ENCODE measurements around the gene NT5C3B. TPM values are rescaled to one million over a fixed set of nuclear protein-coding genes. Genes with fewer than 3 reads are reported as not detected.

Gene NT5C3B
- total and polyA plus RNA-seq, 2 experiments from 2014 or later = 47.7 to 87.8 TPM

DNA sequence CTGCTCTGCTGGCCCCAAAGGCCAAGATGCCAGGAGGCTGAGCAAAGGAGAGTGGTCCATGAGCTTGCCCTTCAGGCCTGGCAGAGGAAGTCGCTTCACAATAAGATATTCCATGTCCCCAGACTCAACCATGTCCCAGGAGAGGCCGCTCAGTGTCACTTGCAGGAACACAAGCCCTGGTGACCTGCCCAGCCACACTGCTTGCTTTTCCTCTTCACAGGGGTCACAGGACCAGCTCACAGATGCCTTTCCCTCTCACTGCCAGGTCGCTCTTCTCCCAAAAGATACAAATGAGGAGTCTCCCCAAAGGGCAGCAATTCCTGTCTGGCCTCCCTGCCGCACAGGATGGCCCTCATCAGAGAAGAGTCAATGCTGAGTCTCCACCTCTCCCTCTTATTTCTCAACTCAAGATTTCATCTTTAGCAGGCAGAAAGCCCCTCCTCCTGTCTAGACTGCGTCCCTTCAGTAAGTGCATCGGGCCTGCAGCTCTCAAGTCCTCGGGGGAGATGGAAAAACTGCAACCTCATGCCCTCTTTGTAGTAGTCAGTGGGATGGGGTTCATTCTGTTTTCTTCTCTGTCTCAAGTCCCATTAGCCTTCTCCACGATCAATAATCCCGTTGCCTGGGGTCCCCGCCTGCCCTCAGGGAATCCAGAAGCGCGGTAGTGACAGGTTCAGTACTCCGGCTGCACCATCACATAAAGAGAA lies 54.5 kb downstream of the NT5C3B start:
- no peak overlapping the region for H2AFZ ChIP-seq
- H3K36me3 ChIP-seq (replicated peaks; ENCODE audit: insufficient read depth, low read depth) = no peaks in the 10 kb centered on the region
- H3K4me3 ChIP-seq = no peak overlapping the region
- peaks cover 91% of the 10 kb centered on the region for H3K79me2 ChIP-seq
- DNase-seq (ENCODE audit: low spot score) = peak; percentile 12
- peaks cover 77% of the 10 kb centered on the region for H4K20me1 ChIP-seq (ENCODE audit: insufficient read depth, poor library complexity, severe bottlenecking)
- H3K9me3 ChIP-seq (ENCODE audit: low read depth) = no peaks in the 10 kb centered on the region
- peak overlapping the region; percentile 85 for H3K4me2 ChIP-seq
- H3K27me3 ChIP-seq = no peaks in the 10 kb centered on the region
- TF ChIP-seq EZH2phosphoT487 (IDR thresholded peaks at IDR 0.05; ENCODE audit: low read depth, severe bottlenecking, unreplicated experiment) = no peak
- TF ChIP-seq, protein P1, sequence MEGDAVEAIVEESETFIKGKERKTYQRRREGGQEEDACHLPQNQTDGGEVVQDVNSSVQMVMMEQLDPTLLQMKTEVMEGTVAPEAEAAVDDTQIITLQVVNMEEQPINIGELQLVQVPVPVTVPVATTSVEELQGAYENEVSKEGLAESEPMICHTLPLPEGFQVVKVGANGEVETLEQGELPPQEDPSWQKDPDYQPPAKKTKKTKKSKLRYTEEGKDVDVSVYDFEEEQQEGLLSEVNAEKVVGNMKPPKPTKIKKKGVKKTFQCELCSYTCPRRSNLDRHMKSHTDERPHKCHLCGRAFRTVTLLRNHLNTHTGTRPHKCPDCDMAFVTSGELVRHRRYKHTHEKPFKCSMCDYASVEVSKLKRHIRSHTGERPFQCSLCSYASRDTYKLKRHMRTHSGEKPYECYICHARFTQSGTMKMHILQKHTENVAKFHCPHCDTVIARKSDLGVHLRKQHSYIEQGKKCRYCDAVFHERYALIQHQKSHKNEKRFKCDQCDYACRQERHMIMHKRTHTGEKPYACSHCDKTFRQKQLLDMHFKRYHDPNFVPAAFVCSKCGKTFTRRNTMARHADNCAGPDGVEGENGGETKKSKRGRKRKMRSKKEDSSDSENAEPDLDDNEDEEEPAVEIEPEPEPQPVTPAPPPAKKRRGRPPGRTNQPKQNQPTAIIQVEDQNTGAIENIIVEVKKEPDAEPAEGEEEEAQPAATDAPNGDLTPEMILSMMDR (IDR thresholded peaks at IDR 0.05; ENCODE audit: poor library complexity) = no peak
- no peak for TF ChIP-seq EZH2 (IDR thresholded peaks at IDR 0.05; ENCODE audit: borderline replicate concordance)
- peak overlapping the region; percentile 44 for H3K27ac ChIP-seq
- 84% methylated on average over 13 of the region's 13 CpGs for WGBS (ENCODE audit: low lambda C conversion rate, missing lambda C conversion rate)
- H3K4me1 ChIP-seq (ENCODE audit: insufficient read depth) = peaks cover 27% of the 10 kb centered on the region
- H3K9me2 ChIP-seq (replicated peaks; ENCODE audit: insufficient read depth) = no peaks in the 10 kb centered on the region

GRCh38 chr17:41779954-41780353 lies 56.1 kb downstream of the NT5C3B start:
- Histone ChIP-seq H2AFZ (no peak overlapping the region), H3K4me1 (ENCODE audit: insufficient read depth) (peaks cover 40% of the 10 kb centered on the region), H3K27ac (no peak overlapping the region), H4K20me1 (ENCODE audit: insufficient read depth, poor library complexity, severe bottlenecking) (peaks cover 93% of the 10 kb centered on the region), H3K79me2 (peaks cover 96% of the 10 kb centered on the region), H3K9me3 (ENCODE audit: low read depth) (no peaks in the 10 kb centered on the region), H3K4me3 (no peak overlapping the region), H3K27me3 (no peaks in the 10 kb centered on the region), H3K36me3 (replicated peaks; ENCODE audit: insufficient read depth, low read depth) (no peaks in the 10 kb centered on the region), H3K4me2 (no peak overlapping the region), H3K9me2 (replicated peaks; ENCODE audit: insufficient read depth) (no peaks in the 10 kb centered on the region)
- TF ChIP-seq EZH2phosphoT487 (IDR thresholded peaks at IDR 0.05; ENCODE audit: low read depth, severe bottlenecking, unreplicated experiment) (no peak), EZH2 (IDR thresholded peaks at IDR 0.05; ENCODE audit: borderline replicate concordance) (no peak)
- TF ChIP-seq, protein P1 (IDR thresholded peaks at IDR 0.05; ENCODE audit: poor library complexity) = no peak
- DNase-seq (ENCODE audit: low spot score) = no peak
- 92% methylated on average over 1 of the region's 1 CpG for WGBS (ENCODE audit: low lambda C conversion rate, missing lambda C conversion rate)

DNA sequence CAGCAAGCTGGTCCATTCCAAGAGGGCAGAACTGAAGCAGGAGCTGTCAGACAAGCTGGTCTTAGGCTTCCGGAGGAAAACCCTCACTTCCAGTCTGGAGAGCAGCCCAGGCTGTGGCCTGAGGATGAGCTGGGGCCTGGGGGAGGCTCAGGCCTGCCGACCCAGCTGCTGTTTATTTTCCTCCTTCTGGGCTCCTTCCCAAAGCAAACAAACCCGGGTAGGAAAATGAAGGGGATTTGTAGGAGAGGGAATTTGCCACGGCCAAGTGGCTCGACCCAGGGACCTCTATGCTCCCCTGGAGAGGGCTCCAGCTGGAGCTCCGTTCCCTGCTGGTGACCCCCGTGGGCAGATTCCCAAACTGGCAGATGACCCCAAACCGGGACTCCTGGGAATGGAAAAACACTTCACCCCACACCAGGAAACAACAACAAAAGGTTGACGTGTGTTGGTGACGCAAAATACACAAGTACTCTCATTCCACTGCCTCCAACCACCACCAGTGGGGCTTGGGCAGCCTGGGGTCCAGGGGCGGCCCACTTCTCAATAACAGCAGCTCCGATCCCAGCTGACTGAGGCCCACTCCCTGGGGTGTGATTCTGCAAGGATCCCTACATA lies 58.4 kb downstream of the NT5C3B start:
- peaks cover 91% of the 10 kb centered on the region for H4K20me1 ChIP-seq (ENCODE audit: insufficient read depth, poor library complexity, severe bottlenecking)
- peak overlapping the region; percentile 79 for H3K27ac ChIP-seq
- no peak overlapping the region for H2AFZ ChIP-seq
- 52% methylated on average over 12 of the region's 12 CpGs for WGBS (ENCODE audit: low lambda C conversion rate, missing lambda C conversion rate)
- H3K9me2 ChIP-seq (replicated peaks; ENCODE audit: insufficient read depth) = no peaks in the 10 kb centered on the region
- H3K36me3 ChIP-seq (replicated peaks; ENCODE audit: insufficient read depth, low read depth) = no peaks in the 10 kb centered on the region
- H3K9me3 ChIP-seq (ENCODE audit: low read depth) = no peaks in the 10 kb centered on the region
- H3K4me3 ChIP-seq = no peak overlapping the region
- peak overlapping the region; percentile 61 for H3K4me2 ChIP-seq
- DNase-seq (ENCODE audit: low spot score) = peak; percentile 60
- H3K79me2 ChIP-seq = peaks cover 93% of the 10 kb centered on the region
- no peaks in the 10 kb centered on the region for H3K27me3 ChIP-seq
- H3K4me1 ChIP-seq (ENCODE audit: insufficient read depth) = peaks cover 59% of the 10 kb centered on the region
- TF ChIP-seq EZH2 (IDR thresholded peaks at IDR 0.05; ENCODE audit: borderline replicate concordance) (no peak), EZH2phosphoT487 (IDR thresholded peaks at IDR 0.05; ENCODE audit: low read depth, severe bottlenecking, unreplicated experiment) (no peak)
- TF ChIP-seq, protein P1 (IDR thresholded peaks at IDR 0.05; ENCODE audit: poor library complexity) = no peak
